ENCODE measurements around the gene NBEA.
"Not testable (repeated sequence)": the region's sequence is repeated elsewhere in the genome, so short reads cannot be mapped to it uniquely, and the experiment has no call there.

Gene NBEA

DNA sequence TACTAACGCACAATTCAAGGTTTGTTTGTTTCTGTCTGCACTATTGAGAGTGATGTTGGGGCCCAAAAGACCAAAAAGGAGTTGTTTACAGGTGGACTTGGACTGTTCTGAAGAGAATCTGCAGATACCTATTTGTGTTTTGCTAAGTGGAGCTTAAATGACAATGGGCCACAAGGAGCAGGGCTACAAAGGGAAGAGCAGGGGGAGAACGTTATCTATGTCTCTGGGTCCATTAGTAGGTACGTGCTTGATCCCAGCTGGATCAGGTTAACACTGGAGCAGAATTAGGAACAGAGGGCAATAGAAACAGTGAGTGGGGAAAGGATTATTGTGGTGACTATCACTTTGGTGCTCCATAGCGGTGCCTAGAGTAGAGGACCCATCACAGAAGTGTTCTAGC lies 22.5 kb downstream of the NBEA start:
- no peak for DNase-seq (ENCODE audit: low spot score)

DNA sequence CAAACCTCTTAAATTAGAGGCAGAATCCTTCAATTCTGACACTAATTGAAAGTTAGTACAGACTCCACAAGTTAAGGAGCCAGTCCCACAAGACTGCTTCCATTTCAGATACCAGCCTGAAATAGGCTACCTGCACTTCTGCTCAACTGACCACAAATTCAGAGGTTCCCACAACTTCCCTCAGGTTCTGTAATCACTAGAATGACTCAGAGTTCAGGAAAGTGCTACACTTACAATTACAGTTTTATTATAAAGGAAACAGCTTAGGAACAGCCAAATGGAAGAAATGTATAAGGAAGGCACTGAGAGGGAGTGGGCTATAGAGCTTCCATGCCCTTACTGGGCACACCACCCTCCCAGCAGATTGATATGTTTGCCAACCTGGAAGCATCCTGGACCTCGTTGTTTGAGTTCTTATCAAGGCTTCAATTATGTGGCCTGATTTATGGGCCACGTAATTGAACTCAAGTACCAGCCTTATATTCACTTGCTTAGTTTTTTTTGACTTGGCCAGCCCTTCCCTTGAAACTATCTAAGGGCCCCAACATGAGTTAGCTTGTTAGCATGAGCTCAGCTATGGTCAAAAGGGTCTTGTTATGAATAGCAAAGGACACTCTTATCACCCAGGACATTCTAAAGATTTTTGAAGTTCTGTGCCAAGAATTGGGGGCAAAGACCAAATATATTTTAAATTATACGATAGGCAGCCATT lies 25.9 kb downstream of the NBEA start:
- no peak for DNase-seq (ENCODE audit: low spot score)

DNA sequence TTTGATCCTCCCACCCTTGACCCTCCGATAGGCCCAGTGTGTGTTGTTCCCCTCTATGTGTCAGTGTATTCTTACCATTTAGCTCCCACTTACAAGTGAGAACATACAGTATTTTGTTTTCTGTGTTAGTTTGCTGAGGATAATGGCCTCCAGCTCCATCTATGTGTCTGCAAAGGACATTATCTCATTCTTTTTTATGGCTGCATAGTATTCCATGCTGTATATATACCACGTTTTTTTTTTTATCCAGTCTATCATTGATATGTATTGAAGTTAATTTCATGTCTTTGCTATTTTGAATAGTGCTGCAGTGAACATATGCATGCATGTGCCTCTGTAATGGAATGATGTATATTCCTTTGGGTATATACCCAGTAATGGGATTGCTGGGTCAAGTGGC lies 27.5 kb downstream of the NBEA start:
- not testable (repeated sequence) for DNase-seq (ENCODE audit: low spot score)

DNA sequence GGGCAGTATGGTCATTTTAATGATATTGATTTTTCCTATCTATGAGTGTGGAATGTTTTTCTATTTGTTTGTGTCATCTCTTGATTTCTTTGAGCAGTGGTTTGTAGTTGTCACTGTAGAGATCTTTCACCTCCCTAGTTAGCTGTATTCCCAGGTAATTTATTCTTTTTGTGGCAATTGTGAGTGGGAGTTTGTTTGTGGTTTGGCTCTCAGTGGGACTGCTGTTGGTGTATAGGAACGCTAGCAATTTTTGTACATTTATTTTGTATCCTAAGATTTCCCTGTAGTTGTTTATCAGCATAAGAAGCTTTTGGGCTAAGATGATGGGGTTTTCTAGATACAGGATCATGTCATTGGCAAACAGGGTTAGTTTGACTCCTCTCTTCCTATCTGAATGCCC lies 28.9 kb downstream of the NBEA start:
- no peak for DNase-seq (ENCODE audit: low spot score)

DNA sequence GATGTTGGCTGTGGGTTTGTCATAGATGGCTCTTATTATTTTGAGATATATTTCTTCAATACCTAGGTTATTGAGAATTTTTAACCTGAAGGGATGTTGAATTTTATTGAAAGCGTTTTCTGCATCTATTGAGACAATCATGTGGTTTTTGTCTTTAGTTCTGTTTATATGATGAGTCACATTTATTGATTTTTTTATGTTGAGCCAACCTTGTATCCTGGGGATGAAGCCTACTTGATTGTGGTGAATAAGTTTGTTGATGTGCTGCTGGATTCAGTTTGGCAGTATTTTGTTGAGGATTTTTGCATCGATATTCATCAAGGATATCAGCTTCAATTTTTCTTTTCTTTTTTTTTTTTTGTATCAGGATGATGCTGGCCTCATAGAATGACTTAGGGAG lies 29.4 kb downstream of the NBEA start:
- DNase-seq (ENCODE audit: low spot score) = no peak

DNA sequence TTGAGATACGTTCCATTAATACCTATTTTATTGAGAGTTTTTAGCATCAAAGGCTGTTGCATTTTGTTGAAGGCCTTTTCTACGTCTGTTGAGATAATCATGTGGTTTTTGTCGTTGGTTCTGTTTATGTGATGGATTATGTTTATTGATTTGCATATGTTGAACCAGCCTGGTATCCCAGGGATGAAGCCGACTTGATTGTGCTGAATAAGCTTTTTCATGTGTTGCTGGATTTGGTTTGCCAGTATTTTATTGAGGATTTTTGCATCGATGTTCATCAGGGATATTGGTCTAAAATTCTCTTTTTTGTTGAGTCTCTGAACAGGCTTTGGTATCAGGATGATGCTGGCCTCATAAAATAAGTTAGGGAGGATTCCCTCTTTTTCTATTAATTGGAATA lies 43.1 kb downstream of the NBEA start:
- not testable (repeated sequence) for DNase-seq (ENCODE audit: low spot score)

DNA sequence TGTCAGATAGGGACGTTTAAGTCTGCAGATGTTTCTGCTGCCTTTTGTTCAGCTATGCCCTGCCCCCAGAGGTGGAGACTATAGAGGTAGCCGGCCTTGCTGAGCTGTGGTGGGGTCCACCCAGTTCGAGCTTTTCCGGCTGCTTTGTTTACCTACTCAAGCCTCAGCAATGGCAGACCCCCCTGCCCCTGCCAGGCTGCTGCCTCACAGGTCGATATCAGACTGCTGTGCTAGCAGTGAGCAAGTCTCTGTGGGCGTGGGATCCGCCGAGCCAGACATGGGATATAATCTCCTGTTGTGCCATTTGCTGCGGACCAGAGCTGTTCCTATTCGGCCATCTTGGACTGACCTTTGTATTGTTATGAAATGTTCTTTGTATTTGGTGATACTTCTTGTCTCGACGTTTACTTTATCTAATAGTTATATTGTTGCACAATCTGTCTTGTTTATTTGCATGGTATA lies 46.3 kb downstream of the NBEA start:
- no peak for DNase-seq (ENCODE audit: low spot score)

DNA sequence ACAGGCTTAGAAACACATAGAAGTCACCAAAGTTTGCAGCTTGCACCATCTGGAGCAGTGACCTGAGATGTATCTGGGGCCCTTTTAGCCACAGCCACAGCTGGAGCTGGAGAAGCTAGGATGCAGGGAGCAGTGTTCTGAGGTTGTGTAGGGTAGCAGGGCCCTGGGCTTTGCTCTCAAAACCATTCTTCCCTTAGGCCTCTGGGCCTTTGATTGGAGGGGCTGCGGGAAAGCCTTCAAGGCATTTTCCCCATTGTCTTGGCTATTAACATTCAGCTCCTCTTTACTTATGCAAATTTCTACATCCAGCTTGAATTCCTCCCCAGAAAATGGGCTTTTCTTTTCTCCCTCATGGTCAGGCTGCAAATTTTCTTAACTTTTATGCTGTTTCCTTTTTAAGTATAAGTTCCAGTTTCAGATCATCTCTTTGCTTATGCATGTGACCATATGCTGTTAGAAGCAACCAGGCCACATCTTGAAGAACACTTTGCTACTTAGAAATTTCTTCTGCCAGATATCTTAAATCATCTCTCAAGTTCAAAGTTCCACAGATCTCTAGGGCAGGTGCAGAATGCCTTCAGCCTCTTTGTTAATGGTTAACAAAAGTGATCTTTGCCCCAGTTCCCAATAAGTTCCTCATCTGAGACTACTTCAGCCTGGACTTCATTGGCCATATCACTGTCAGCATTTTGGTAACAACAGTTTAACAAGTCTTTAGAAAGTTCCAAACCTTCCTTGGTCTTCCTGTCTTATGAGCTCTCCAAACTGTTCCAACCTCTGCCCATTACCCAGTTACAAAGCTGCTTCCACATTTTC lies 48.5 kb downstream of the NBEA start:
- DNase-seq (ENCODE audit: low spot score) = no peak

DNA sequence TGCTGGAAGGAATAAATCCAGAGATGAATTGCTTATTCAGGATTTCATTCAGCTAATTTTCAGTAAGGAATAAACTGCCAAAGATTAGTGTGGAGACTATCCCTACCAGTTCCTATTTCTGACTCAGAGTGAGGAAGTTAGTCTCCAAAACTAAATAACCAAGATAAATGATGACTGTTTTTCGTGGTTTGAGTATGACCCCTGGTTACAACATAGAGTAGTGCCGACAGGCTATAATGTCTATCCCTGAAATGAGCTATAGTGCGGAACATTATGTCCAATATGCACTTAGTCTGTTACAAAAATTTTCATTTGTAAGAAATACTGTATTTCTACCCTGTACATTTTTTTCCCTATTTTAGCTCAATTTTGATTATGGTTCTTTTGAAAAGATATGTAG lies 51.4 kb downstream of the NBEA start:
- no peak for DNase-seq (ENCODE audit: low spot score)

DNA sequence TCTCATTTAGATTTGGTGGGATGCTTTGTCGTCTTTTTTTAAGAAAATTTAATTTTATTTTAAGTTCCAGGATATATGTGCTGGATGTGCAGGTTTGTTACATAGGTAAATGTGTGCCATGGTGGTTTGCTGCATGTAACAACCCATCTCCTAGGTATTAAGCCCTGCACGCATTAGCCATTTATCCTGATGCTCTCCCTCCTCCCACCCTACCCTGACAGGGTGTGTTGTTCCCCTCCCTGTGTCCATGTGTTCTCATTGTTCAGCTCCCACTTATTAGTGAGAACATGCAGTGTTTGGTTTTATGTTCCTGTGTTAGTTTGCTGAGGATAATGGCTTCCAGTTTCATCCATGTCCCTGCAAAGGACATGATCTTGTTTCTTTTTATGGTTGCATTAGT lies 61.7 kb downstream of the NBEA start:
- DNase-seq (ENCODE audit: low spot score) = not testable (repeated sequence)

DNA sequence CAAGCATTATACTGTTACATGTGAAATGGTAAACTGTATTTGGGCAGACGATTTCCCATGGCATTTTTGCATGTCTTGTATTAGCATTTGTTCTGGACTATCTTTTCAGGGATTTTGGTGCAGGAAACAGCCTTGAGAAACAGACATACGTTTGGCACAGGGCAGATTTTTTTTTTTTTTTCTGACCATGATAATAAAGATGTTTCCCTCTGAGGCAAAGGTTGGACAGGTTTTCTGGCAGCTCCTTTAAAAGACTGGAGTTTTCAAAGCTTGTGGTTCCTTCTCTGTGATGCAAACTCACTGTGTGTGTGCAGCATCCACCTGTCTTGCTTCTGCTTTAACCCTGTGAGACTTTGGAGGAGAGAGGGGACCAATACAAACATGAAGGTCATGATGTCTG lies 63.0 kb downstream of the NBEA start:
- no peak for DNase-seq (ENCODE audit: low spot score)

DNA sequence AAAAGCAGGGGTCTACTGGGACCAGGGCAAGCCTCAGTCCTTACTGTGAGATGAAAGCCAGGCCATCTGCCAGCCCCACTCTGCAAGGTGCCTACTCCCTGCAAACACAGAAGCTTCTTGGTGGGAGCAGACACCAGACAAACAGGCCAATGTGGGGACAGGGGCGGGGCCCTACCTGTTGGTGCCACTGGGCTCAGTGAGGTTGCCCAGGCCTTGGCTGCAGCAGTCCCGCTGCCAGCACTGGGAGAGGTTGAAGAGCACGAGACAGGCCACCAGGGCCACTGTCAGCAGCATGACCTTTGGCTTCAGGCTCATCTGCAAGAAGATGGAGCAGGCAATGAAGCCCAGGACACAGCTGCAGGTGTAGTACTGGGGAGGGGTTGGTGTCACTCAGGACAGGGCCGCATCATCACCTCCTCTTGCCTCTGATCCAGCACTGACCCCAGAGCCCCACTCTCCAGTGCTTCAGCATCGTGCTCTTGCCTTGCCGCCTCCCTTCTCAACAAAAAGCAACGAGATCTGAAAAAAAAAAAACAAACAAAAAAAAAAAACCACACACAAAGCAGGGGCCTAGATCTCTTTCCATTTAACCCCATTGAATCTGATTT lies 72.6 kb downstream of the NBEA start:
- DNase-seq (ENCODE audit: low spot score) = no peak

DNA sequence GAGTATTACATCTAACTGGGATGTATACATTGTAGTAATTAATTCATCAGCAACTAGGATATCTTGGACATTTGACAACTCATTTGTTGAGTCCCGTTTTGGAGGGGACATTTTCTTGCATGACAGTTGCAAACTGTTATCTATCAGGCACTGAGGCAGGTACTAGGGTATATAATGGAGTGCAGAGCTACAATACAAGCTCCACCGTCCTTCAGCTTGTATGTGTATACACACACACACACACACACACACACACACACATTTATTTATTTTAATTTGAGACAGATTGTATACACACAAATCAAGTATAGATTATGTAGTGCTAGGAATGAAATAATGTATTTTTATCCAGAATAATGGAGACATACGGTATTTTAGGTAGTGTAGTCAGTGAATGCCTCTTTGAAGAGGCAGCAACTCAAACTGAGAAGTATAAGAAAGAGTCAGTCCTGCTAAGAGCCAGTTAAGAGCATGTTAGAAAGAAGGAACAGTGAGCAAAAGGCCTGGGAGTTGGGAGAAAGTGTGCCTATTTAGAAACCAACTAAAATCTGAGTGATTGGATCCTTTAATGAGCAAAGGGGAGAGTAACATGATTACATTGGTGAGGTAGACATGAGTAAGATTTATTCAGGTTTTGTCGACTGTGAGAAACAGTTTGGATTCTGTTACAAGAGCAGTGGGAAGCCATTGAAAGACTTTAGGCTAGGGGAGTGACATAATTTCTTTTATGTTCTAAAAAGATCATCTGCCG lies 74.5 kb downstream of the NBEA start:
- no peak for DNase-seq (ENCODE audit: low spot score)

DNA sequence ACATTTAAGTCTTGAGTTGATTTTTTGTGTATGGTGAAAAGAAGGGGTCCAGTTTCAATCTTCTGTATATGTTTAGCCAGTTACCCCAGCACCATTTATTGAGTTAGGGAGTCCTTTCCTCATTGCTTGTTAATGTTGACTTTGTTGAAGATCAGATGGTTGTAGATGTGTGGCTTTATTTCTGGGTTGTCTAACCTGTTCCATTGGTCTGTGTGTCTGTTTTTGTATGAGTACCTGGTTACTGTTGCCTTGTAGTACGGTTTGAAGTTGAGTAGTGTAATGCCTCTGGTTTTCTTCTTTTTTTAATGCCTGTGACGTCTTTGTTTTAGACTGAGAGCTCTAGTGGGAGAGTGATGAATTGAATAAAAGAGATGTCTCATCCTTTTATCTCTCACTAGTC lies 83.2 kb downstream of the NBEA start:
- DNase-seq (ENCODE audit: low spot score) = no peak

DNA sequence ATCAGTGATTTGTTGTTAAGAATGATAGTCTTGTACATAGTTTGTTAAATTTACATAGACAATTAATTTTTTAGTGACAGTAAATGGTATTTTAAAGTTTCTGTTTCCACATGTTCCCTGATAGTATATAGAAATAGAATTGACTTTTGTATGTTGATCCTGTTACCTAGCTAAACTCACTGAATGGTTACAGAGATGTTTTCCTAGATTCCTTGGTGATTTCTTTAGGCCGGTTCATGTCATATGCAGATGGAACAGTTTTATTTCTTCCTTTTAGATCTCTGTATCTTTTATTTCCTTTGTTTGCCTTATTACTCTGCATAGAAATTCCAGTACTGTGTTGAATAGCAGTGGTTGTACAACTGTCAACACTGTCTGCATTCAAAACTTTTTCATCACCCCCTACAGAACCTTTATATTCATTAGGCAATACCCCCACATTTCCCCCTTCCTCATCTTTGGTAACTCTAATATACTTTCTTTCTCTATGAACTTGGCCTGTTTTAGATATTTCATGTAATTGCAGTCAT lies 86.3 kb downstream of the NBEA start:
- no peak for DNase-seq (ENCODE audit: low spot score)

DNA sequence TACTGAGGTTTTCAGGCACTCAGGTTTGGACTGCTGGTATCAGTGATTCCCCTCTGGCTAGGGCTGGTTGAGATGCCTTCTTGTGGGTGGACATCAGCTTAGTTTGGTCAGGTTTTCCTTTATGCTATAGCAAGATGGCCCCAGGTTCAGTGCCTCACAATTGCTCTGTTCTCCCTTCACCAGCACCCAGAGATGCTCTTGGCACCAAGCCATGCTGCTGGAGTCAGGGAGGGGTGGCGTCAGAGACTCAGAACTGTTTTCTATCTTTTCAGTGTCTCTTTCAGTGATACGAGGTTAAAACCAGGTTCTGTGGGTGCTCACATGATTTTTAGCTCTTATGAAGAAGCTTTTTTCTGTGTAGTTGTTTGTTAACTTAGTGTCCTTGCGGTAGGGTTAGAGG lies 96.9 kb downstream of the NBEA start:
- no peak for DNase-seq (ENCODE audit: low spot score)

DNA sequence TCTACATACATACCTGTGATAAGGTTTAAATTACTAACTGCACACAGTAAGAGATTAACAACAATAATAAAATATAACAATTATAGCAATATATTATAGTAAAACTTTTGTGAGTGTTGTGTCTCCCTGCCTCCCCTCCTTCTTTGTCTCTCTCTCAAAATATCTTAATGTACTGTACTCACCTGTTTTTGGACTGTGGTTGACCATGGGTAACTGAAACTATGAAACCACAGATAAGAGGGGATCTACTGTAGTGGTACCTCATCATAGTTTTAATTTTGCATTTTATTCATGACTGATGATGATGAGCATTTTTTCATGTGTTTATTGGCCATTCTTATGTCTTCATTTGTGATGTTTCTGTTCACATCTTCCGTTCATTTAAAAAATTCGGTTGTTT lies 104.5 kb downstream of the NBEA start:
- no peak for DNase-seq (ENCODE audit: low spot score)

DNA sequence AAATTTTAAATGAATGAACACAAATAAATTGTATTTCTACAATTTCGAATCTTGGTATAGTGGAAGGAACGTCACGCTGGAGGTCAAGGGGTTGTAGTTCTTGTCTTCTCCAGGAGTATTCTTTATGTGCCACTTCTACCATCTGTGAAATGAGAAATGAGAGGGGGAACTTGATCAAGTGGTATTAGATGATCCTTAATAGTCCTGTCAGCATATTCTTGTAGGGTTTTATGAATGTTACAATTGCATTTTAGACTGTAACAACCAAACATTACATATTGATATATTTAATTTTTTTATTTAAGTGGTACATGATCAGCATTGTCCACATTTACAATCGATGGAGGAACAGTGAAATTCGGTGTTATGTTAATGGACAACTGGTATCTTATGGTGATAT lies 113.6 kb downstream of the NBEA start:
- no peak for DNase-seq (ENCODE audit: low spot score)

DNA sequence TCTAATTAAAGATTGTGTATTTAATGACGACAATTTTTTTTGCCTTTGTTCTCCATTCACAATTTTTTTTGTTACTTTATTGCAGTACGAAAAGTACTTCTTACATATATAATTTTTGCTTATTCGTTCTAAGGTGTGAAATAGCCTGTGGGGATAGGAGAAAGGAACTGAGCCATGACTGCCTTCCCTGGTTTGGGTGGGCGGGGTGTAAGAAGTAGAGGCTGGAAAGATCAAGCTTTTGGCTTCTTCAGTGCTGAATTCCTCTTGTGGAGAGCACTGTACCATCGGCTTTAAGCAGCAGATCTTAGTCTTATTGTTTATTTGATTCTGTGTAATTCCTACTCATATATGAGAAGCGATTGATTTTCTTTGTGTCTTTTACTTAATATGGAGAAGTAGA lies 115.8 kb downstream of the NBEA start:
- no peak for DNase-seq (ENCODE audit: low spot score)

DNA sequence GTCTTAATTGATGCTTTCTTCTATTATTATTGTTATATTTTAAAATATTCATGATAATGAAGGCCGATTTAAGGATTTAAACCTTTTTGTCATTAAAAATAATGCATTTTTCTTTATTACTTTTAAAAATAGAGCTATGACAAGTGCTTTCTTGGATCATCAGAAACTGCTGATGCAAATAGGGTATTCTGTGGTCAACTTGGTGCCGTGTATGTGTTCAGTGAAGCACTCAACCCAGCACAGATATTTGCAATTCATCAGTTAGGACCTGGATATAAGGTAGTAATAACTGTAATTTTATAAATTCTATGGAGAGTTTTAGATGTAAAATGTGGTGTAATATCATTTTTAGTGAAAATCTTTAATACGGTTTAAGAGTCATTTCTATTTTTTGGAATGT lies 116.5 kb downstream of the NBEA start:
- DNase-seq (ENCODE audit: low spot score) = not testable (repeated sequence)

DNA sequence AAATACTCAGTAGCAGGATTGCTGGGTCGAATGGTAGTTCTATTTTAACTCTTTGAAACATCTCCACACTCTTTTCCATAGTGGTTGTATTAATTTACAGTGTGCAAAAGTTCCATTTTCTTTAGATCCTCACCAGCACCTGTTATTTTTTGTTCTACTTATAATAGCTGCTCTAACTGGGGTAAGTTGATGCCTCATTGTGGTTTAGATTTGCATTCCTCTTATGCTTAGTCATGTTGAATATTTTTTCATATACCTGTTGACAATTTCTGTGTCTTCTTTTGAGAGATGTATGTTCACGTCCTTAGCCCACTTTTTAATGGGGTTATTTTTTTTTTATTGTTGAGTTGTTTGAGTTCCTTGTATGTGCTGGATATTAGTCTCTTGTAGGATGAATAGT lies 144.6 kb downstream of the NBEA start:
- DNase-seq (ENCODE audit: low spot score) = no peak

DNA sequence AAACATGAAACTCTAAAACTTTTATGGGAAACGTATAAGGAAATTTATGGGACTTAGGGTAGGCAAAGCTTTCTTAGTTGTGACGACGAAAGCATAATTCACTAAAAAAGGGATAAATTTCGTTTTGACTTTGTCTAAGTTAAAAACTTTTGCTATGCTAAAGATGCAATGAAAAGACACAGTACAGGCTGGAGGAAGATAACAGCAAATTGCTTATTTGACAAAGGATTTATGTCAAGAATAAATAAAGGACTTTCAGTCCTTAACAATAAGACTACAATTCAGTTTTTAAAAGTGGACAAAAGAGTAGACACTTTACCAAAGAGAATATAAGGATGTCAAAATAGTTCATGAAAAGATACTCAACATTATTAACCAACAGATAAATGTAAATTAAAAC lies 150.2 kb downstream of the NBEA start:
- DNase-seq (ENCODE audit: low spot score) = no peak
